Parathyroid adenoma (tissue), 2 donors: ENCODE results near the gene PISD.

Experiments used
- H2AFZ ChIP-seq: fragments of 300-600 bp; sonication (generic); one replicate; pipeline ENCODE4 v1.7.0; 2017; ENCODE audit warnings: antibody characterized with exemption, mild to moderate bottlenecking
- H3K27ac ChIP-seq: fragments of 300-600 bp; sonication (generic); one replicate; pipeline ENCODE4 v1.7.0; 2017
- H3K27me3 ChIP-seq: fragments of 300-600 bp; sonication (generic); one replicate; pipeline ENCODE4 v1.7.0; 2017; ENCODE audit warnings: low read length; ENCODE audit not compliant: control insufficient read depth, insufficient read depth
- H3K36me3 ChIP-seq: fragments of 300-600 bp; sonication (generic); one replicate; pipeline ENCODE4 v1.7.0; 2017; ENCODE audit warnings: low read length; ENCODE audit not compliant: control insufficient read depth, insufficient read depth
- H3K4me1 ChIP-seq: fragments of 300-600 bp; sonication (generic); one replicate; pipeline ENCODE4 v1.7.0; 2017; ENCODE audit warnings: control low read depth
- H3K4me2 ChIP-seq: fragments of 300-600 bp; sonication (generic); one replicate; pipeline ENCODE4 v1.7.0; 2017; ENCODE audit warnings: low read length
- H3K4me3 ChIP-seq: fragments of 300-600 bp; sonication (generic); one replicate; pipeline ENCODE4 v1.7.0; 2017; ENCODE audit warnings: low read depth, low read length
- H3K79me2 ChIP-seq: fragments of 300-600 bp; sonication (generic); one replicate; pipeline ENCODE4 v1.7.0; 2017; ENCODE audit warnings: control low read depth
- H3K9ac ChIP-seq: fragments of 300-600 bp; sonication (generic); one replicate; pipeline ENCODE4 v1.7.0; 2017; ENCODE audit warnings: mild to moderate bottlenecking
- H3K9me3 ChIP-seq: fragments of 300-600 bp; sonication (generic); one replicate; pipeline ENCODE4 v1.7.0; 2017; ENCODE audit warnings: low read length; ENCODE audit not compliant: control insufficient read depth
- TF ChIP-seq, protein P1 (sequence below): fragments of 300-600 bp; sonication (generic); IDR thresholded peaks from one replicate; pipeline ENCODE4 v1.7.0; 2017; ENCODE audit warnings: antibody characterized with exemption, mild to moderate bottlenecking
- donor health status: primary hyperparathyroidism.

The PISD gene

DNA sequence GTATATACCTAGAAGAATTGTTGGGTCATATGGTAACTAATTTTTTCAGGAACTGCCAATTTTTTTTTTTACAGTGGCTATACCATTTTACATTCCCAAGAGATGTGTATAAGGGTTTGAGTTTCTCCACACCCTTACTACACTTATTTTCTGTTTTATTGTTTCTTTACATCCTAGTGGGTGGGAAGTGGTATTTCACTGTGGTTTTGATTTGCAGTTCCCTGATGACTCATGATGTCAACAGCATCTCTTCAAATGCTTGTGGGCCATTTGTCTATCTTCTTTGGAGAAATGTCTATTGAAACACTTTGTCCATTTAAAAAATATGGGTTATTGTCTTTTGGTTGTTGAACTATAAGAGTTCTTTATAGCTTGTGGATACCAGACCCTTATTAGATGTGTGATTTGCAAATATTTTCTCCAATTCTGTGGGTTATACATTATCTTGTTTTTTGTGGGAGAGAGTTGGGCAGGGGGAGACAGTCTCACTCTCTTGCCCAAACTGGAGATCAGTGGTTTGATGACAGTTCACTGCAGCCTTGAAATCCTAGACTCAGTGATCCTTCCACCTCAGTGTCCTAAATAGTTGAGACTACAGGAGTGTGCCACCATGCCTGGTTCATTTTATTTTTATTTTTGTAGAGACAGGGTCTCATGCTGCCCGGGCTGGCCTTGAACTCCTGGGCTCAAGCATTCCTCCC is 30.3 kb upstream of the PISD start:
- Histone ChIP-seq H3K9ac (no peak overlapping the region), H2AFZ (no peak overlapping the region), H3K4me1 (no peaks in the 10 kb centered on the region), H3K4me3 (no peak overlapping the region), H3K36me3 (no peaks in the 10 kb centered on the region), H3K27me3 (no peaks in the 10 kb centered on the region), H3K79me2 (no peaks in the 10 kb centered on the region), H3K4me2 (no peak overlapping the region), H3K27ac (no peak overlapping the region), H3K9me3 (no peaks in the 10 kb centered on the region)
- TF ChIP-seq, protein P1, sequence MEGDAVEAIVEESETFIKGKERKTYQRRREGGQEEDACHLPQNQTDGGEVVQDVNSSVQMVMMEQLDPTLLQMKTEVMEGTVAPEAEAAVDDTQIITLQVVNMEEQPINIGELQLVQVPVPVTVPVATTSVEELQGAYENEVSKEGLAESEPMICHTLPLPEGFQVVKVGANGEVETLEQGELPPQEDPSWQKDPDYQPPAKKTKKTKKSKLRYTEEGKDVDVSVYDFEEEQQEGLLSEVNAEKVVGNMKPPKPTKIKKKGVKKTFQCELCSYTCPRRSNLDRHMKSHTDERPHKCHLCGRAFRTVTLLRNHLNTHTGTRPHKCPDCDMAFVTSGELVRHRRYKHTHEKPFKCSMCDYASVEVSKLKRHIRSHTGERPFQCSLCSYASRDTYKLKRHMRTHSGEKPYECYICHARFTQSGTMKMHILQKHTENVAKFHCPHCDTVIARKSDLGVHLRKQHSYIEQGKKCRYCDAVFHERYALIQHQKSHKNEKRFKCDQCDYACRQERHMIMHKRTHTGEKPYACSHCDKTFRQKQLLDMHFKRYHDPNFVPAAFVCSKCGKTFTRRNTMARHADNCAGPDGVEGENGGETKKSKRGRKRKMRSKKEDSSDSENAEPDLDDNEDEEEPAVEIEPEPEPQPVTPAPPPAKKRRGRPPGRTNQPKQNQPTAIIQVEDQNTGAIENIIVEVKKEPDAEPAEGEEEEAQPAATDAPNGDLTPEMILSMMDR: no peak

DNA sequence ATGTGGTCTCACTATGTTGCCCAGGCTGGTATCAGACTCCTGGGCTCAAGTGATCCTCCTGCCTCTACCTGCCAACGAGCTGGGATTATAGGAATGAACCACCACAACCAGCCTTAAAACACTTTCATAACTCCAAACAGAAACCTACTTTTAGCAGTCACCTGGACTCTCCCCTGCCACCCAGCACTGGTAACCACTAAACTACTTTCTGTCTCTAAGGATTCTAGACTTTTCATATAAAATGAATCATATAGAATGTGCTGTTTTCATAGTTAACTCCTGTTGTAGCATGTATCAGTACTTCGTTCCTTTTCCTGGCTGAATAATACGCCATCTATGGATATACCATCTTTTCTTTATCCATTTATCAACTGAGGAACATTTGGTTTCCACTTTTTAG is 29.4 kb upstream of the PISD start:
- Histone ChIP-seq H3K9ac (no peak overlapping the region), H3K79me2 (no peaks in the 10 kb centered on the region), H3K27ac (no peak overlapping the region), H3K36me3 (no peaks in the 10 kb centered on the region), H2AFZ (no peak overlapping the region), H3K4me3 (no peak overlapping the region), H3K4me1 (no peaks in the 10 kb centered on the region), H3K4me2 (no peak overlapping the region), H3K27me3 (no peaks in the 10 kb centered on the region), H3K9me3 (no peaks in the 10 kb centered on the region)
- TF ChIP-seq, protein P1: no peak

DNA sequence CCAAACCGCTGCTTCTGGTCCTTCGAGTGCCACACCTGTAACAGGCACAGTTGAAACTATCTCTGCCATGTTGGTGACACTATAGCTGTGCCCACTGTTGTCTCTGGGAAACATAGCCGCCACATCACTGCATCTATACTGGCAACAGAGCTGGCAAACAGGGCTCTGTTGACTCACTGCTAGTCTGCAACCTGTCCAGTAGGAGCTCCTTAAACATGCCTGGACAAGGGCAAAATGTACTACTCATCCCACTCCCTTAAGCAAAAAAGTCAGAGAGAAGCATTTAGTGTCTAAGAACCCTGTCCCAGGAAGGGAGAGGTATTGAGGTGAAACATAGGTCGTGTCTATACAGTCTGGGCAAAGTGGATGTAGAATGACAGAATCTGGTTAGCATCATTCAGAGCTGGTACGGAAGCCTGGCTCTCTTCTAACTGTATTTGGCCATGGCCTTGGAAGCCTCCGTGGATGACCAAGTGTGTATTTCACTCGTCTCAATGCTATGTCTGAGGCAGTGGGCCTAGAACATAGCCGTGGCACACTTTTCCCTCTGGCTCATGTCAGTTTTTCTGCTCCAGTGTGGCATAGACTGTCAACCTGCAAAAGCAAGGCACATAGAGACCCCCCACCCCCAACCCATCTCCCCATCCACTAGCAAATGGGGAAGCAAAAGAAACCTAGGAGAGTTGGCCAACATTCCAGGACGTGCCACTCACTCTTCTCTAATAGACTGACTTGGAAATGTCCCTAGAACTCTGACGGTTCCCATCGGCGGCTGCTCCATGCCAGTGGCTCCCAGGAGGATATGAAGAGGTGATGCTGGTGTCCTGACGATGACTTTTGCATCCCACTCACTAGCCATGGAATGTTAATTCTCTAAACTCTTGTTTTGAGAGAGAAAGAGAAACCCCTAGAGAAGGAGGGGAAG is 21.4 kb upstream of the PISD start:
- Histone ChIP-seq H2AFZ (no peak overlapping the region), H3K9ac (no peak overlapping the region), H3K79me2 (no peaks in the 10 kb centered on the region), H3K9me3 (no peaks in the 10 kb centered on the region), H3K4me2 (no peak overlapping the region), H3K4me1 (no peaks in the 10 kb centered on the region), H3K4me3 (no peak overlapping the region), H3K36me3 (no peaks in the 10 kb centered on the region), H3K27me3 (no peaks in the 10 kb centered on the region), H3K27ac (no peak overlapping the region)
- TF ChIP-seq, protein P1: no peak

DNA sequence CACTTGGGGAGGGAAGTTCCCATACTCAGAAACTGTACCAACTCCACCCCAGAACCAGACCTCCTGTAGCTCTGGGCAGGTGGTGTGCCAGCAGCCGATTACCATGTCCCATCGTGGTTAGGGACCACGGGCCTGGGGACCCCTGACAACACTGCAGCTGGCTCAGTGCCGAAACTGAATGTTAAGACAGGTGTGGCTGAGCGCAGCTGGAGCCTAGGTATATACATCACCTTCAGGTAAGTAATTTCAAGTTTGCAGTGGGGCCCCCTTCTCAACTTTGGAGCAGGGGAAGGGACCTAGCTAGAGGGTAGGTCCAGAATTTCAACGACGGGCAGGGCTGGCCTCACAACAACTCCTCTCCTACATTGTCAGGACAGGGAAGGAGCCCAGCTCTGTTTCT is 20.7 kb upstream of the PISD start:
- Histone ChIP-seq H3K4me2 (no peak overlapping the region), H3K9ac (no peak overlapping the region), H3K4me3 (no peak overlapping the region), H3K27me3 (no peaks in the 10 kb centered on the region), H3K27ac (no peak overlapping the region), H2AFZ (no peak overlapping the region), H3K4me1 (no peaks in the 10 kb centered on the region), H3K36me3 (no peaks in the 10 kb centered on the region), H3K79me2 (no peaks in the 10 kb centered on the region), H3K9me3 (no peaks in the 10 kb centered on the region)
- TF ChIP-seq, protein P1: no peak
